GM12872 (cell line): Measurements from ENCODE around the gene CUEDC1.

Source experiments
- TF ChIP-seq, protein P1 (sequence below): IDR thresholded peaks from 3 replicates; pipeline ENCODE4 v1.5.1; 2011; ENCODE audit warnings: low read depth, mild to moderate bottlenecking, low read length, moderate library complexity; ENCODE audit not compliant: insufficient read depth

Gene CUEDC1

GRCh38 chr17:57818066-57818465 lies 137.1 kb downstream of the CUEDC1 start:
- TF ChIP-seq, protein P1, sequence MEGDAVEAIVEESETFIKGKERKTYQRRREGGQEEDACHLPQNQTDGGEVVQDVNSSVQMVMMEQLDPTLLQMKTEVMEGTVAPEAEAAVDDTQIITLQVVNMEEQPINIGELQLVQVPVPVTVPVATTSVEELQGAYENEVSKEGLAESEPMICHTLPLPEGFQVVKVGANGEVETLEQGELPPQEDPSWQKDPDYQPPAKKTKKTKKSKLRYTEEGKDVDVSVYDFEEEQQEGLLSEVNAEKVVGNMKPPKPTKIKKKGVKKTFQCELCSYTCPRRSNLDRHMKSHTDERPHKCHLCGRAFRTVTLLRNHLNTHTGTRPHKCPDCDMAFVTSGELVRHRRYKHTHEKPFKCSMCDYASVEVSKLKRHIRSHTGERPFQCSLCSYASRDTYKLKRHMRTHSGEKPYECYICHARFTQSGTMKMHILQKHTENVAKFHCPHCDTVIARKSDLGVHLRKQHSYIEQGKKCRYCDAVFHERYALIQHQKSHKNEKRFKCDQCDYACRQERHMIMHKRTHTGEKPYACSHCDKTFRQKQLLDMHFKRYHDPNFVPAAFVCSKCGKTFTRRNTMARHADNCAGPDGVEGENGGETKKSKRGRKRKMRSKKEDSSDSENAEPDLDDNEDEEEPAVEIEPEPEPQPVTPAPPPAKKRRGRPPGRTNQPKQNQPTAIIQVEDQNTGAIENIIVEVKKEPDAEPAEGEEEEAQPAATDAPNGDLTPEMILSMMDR = no peak

GRCh38 chr17:57817299-57817698 lies 137.9 kb downstream of the CUEDC1 start:
- TF ChIP-seq, protein P1 = no peak

DNA sequence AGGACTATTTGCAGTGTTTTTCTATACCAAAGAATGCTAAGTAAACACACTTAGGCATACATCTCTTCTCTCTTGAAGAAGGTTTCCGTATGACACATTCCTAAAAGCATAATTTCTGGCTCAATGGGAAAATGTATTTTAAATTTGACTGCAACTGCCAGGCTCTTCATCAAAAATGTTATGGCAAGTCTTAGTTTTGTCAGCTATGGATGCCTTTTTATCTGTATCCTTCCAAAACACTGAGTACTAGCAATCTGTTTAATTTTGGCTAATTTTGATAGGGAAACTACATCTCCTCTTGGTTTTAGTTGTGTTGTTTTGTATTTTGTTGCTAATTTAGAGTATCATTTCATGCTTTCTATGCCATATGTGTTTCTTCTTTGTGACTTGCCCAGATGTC lies 140.8 kb downstream of the CUEDC1 start:
- TF ChIP-seq, protein P1 = no peak

DNA sequence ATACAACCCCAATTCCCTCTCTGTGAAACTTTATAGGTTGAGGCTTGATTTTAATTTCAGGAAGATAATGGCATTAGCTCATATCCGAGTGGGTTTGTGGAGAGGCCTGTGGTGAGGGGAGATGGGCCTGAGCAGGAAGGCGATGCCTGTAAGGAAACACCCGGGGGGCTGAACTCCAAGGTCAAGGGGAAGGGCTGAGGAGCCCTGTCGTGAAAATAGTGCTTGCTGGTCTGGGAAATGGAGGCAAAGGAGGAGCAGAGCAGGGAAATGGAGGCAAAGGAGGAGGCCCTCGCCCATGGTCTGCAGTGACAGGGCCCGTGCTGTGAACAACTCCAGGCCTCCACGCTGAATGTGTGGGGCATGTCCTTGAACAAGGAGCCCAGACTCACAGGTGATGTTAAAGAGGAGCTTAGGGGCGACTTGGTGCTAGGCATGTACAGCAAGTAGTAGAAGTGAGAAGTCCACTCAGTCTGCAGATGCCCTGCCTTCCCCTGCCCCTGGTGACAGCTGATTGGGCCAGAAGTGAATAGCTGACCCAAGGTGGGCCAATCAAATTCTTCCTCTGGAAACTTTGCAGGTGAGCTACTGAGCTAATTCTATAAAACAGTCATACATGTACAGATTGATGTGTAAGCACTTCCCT lies 143.5 kb downstream of the CUEDC1 start:
- TF ChIP-seq, protein P1 = no peak
